Fibroblast of the aortic adventitia (primary cell): ENCODE data around the gene ANP32E. TPM values are rescaled to one million over a fixed set of nuclear protein-coding genes. Genes with fewer than 3 reads are reported as not detected.
"Not testable (repeated sequence)": the region's sequence is repeated elsewhere in the genome, so short reads cannot be mapped to it uniquely, and the experiment has no call there.

Experiments used
- DNase-seq: peaks from one replicate; pipeline ENCODE4 v3.0.0-alpha.2; 2010; ENCODE audit warnings: low read depth
- H3K4me3 ChIP-seq: 2 replicates; pipeline ENCODE4 v1.5.1; 2011; ENCODE audit warnings: low read depth, mild to moderate bottlenecking, control low read depth, low read length, moderate library complexity
- total RNA-seq: library from RNA; depleted of rRNA; stranded (reverse); fragments of >200 nt; gene quantifications from 2 replicates; pipeline ENCODE4 v1.2.3, GENCODE V29; 2012; ENCODE audit warnings: low replicate concordance
- TF ChIP-seq, protein P1 (sequence below): IDR thresholded peaks from 2 replicates; pipeline ENCODE4 v1.5.1; 2011; ENCODE audit warnings: mild to moderate bottlenecking, low read length, control low read depth, inconsistent platforms; ENCODE audit not compliant: insufficient read depth

Gene ANP32E
- total RNA-seq, 1 donor, result 35.1 TPM

DNA sequence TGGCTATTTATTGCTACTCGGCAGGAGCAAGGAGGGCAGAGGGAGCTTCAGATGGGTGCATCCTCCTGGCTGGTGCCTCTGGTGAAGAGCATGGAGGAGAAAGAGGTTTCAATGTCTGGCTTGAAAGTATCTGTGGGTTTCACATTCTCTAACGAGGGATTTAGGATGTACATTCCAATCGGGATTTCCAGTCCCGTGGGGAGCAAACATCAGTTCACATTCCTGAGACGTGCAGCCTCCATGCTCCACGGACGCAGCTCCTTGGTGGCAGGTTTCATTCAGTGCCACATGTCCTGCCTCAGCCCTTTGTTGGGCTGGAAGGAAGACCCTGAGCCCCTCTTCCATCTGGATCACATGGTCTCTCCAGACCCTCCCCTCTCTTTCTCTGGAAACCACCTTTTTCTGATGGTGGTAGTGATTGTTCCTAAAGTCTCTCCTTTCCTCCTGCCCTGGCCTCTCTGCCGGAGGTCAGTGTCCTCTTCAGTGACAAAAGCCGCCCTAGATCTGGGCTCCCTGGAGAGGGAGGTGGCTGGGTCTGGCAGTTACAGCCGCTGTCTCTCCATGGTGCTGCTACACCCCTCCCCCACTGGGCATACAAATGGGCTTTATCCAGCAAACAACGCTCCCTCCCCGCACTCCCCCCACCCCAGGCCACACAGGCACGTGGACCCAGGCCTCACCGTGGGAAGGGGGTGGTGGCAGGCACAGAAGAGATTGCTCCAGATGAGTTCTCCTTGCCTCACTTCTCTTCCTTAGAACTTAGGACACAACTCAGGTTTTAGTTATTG lies 20.8 kb upstream of the ANP32E start:
- TF ChIP-seq, protein P1, sequence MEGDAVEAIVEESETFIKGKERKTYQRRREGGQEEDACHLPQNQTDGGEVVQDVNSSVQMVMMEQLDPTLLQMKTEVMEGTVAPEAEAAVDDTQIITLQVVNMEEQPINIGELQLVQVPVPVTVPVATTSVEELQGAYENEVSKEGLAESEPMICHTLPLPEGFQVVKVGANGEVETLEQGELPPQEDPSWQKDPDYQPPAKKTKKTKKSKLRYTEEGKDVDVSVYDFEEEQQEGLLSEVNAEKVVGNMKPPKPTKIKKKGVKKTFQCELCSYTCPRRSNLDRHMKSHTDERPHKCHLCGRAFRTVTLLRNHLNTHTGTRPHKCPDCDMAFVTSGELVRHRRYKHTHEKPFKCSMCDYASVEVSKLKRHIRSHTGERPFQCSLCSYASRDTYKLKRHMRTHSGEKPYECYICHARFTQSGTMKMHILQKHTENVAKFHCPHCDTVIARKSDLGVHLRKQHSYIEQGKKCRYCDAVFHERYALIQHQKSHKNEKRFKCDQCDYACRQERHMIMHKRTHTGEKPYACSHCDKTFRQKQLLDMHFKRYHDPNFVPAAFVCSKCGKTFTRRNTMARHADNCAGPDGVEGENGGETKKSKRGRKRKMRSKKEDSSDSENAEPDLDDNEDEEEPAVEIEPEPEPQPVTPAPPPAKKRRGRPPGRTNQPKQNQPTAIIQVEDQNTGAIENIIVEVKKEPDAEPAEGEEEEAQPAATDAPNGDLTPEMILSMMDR, result no peak
- DNase-seq, result peak; percentile 20
- no peak overlapping the region for H3K4me3 ChIP-seq

DNA sequence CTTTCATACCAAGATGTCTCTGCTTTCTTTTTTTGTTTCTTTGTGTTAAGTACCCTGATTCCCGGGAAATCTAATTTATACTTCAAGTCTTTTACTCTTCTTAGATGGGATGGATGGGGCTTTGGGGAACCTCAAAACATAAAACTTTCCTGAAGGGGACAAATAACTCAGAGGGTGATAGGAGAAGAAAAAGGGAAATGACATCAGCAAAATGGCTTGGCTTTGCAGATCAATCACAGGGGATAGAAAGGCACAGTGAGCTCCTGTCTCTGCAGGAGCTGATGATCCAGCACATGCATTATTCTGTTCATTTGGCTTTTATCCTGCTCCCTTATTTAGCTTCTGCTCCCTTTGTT lies 20.3 kb upstream of the ANP32E start:
- H3K4me3 ChIP-seq, result no peak overlapping the region
- TF ChIP-seq, protein P1, result no peak
- no peak for DNase-seq

DNA sequence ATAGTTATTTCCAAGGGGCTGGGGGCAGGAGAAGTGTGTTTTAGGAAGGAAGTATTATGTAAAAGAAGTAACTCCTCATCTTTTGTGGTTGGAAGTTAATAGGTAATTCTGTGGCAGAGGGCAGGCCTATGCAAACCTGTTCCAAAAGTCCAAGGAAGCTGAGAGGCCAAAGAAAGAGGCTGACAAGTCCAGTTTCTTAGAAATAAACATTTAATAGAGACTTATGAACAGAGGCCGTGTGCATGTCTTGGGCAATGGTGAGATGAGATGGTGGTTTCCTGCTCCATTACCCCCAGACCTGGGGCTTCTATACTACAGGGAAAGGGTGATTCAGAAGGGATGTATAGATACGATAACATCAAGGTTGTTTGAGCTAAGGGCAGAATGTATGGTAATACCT lies 14.0 kb upstream of the ANP32E start:
- H3K4me3 ChIP-seq, result no peak overlapping the region
- DNase-seq, result no peak
- TF ChIP-seq, protein P1, result no peak

DNA sequence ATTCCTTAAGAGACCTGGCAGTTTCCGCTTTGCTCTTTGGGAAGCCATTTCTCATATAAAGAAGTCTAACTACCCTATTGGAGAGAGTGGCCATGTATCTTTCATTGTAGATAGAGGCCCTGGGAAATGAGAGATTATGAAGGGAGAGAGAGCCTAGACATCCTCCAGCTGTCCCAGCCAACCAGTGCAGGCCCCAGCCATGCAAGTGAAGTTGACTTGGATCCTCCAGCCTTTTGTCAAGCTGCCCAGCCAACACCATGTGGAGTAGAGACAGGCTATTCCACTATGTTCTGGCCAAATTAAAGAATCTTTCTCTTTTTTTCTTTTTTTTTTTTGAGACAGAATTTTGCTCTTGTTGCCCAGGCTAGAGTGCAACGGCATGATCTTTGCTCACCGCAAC lies 7.1 kb upstream of the ANP32E start:
- DNase-seq, result no peak
- TF ChIP-seq, protein P1, result no peak
- no peak overlapping the region for H3K4me3 ChIP-seq

DNA sequence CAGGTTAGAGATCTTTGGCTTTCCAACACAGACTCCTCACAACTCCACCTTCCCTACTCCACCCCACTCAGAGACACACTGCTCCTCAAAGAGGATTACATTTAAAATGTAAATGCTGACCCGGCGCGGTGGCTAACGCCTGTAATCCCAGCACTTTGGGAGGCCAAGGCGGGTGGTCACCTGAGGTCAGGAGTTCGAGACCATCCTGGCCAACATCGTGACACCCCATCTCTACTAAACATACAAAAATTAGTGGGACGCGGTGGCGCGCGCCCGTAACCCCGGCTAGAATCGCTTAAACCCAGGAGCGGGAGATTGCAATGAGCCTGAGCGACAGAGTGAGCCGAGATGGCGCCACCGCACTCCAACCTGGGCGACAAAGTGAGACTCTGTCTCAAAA lies 1.8 kb upstream of the ANP32E start:
- no peak overlapping the region for H3K4me3 ChIP-seq
- TF ChIP-seq, protein P1, result no peak
- no peak for DNase-seq

DNA sequence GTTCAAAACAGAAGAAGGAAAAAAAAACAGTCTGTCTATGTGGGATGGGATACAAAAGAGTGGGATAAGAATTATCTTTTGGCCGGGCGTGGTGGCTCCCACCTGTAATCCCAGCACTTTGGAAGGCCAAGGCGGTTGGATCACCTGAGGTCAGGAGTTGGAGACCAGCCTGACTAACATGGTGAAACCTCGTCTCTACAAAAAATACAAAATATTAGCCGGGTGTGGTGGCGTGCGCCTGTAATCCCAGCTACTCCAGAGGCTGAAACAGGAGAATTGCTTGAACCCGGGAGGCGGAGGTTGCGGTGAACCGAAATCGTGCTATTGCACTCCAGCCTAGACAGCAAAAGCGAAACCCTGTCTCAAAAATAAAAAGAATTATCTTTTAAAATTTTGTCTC lies 1.3 kb upstream of the ANP32E start:
- not testable (repeated sequence) for H3K4me3 ChIP-seq

DNA sequence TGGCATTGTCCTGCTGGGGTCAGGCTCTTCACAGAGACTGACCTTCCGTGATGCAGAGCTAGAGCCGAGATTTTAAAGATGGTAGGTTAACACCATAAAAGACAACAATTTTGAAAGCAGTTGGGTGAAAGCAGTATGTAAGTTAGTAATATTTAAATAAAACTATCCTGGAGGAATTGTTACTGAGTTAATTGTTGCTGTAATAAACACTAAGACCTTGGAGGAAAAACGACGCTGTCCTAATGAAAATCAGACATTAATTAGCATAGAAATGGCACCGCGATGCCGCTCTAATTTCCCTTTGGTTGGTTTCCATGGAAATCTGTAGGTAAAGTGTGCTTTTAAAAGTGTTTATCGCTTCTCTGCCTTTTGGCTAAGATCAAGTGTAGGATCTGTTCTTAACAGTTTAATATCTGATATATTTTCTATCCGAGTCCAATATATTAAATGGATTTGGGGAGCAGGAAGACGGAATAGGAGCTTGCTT lies 745 bp upstream of the ANP32E start:
- no peak for DNase-seq
- peak overlapping the region; percentile 76 for H3K4me3 ChIP-seq
- TF ChIP-seq, protein P1, result no peak

More for the DNA sequence above, 1.3 kb upstream of the ANP32E start:
- DNase-seq, result not testable (repeated sequence)
